ENCODE data around the gene STT3B. TPM values are rescaled to one million over a fixed set of nuclear protein-coding genes. Genes with fewer than 3 reads are reported as not detected.
"Not testable (repeated sequence)": the region's sequence is repeated elsewhere in the genome, so short reads cannot be mapped to it uniquely, and the experiment has no call there.

Gene STT3B
- polyA plus RNA-seq, 1 donor: 125 TPM

DNA sequence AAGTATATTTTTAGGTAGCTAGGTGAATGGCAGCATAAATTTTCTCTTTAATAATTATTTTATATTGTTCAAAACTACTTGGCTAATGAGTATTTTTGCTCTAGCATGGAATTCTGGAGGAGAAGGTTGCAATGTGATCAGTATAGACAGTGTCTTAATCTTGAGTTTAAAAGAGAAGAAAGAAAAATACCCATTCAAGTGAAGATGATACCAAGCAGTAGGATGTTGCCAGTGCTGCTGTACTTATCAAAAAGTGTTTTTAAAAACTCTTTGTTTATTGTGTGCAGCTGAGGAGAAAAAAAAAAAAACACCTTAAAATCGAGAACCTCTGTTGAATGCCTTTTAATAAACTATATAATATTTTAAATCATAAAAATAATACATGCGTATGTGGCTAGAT is 47.9 kb downstream of the STT3B start:
- Histone ChIP-seq H3K4me1 (ENCODE audit: control insufficient read depth, insufficient read depth, low read length) (no peaks in the 10 kb centered on the region), H3K27ac (ENCODE audit: low read length) (no peak overlapping the region), H3K36me3 (ENCODE audit: control insufficient read depth, insufficient read depth, low read length) (peaks cover 2% of the 10 kb centered on the region), H3K4me3 (ENCODE audit: low read length) (no peak overlapping the region), H3K27me3 (ENCODE audit: control insufficient read depth, insufficient read depth, low read length) (no peaks in the 10 kb centered on the region), H3K9me3 (ENCODE audit: control insufficient read depth, low read depth, low read length) (peaks cover 3% of the 10 kb centered on the region)
- no peak for DNase-seq
- no CpG with 5 or more reads among the region's 2 CpGs for WGBS (ENCODE audit: insufficient coverage, low lambda C conversion rate)

GRCh38 chr3:31581660-31582059 is 48.9 kb downstream of the STT3B start:
- H3K27me3 ChIP-seq (ENCODE audit: control insufficient read depth, insufficient read depth, low read length): no peaks in the 10 kb centered on the region
- no peak overlapping the region for H3K27ac ChIP-seq (ENCODE audit: low read length)
- H3K9me3 ChIP-seq (ENCODE audit: control insufficient read depth, low read depth, low read length): peaks cover 3% of the 10 kb centered on the region
- peaks cover 2% of the 10 kb centered on the region for H3K36me3 ChIP-seq (ENCODE audit: control insufficient read depth, insufficient read depth, low read length)
- no peak for DNase-seq
- H3K4me1 ChIP-seq (ENCODE audit: control insufficient read depth, insufficient read depth, low read length): no peaks in the 10 kb centered on the region
- no peak overlapping the region for H3K4me3 ChIP-seq (ENCODE audit: low read length)
- 100% methylated on average over 1 of the region's 2 CpGs for WGBS (ENCODE audit: insufficient coverage, low lambda C conversion rate)

GRCh38 chr3:31589228-31589627 is 56.5 kb downstream of the STT3B start:
- DNase-seq: no peak
- Histone ChIP-seq H3K4me3 (ENCODE audit: low read length) (no peak overlapping the region), H3K4me1 (ENCODE audit: control insufficient read depth, insufficient read depth, low read length) (no peaks in the 10 kb centered on the region), H3K27me3 (ENCODE audit: control insufficient read depth, insufficient read depth, low read length) (no peaks in the 10 kb centered on the region), H3K27ac (ENCODE audit: low read length) (no peak overlapping the region), H3K36me3 (ENCODE audit: control insufficient read depth, insufficient read depth, low read length) (peaks cover 15% of the 10 kb centered on the region), H3K9me3 (ENCODE audit: control insufficient read depth, low read depth, low read length) (peaks cover 6% of the 10 kb centered on the region)
- WGBS (ENCODE audit: insufficient coverage, low lambda C conversion rate): 90% methylated on average over 2 of the region's 2 CpGs

DNA sequence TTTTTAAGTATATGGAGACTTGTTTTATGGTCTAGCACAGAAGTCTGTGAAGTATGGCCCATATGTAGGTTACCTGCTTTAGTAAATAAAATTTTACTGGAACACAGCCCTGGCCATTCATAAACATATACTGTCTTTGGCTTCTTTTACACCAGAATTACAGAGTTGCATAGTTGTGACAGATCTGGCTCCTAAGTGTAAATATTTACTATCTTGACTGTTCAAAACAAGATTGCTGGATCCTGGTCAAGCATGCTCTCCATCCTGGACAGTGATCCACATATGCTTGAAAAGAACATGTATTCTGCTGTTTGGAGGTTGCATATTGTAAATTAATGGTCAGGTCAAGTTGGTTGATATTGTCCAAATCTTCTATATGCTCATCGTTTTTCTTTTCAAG is 57.9 kb downstream of the STT3B start:
- no peak for DNase-seq
- H3K9me3 ChIP-seq (ENCODE audit: control insufficient read depth, low read depth, low read length): peaks cover 5% of the 10 kb centered on the region
- no peak overlapping the region for H3K27ac ChIP-seq (ENCODE audit: low read length)
- no peaks in the 10 kb centered on the region for H3K27me3 ChIP-seq (ENCODE audit: control insufficient read depth, insufficient read depth, low read length)
- no CpG with 5 or more reads among the region's 1 CpG for WGBS (ENCODE audit: insufficient coverage, low lambda C conversion rate)
- no peak overlapping the region for H3K4me3 ChIP-seq (ENCODE audit: low read length)
- peaks cover 21% of the 10 kb centered on the region for H3K36me3 ChIP-seq (ENCODE audit: control insufficient read depth, insufficient read depth, low read length)
- H3K4me1 ChIP-seq (ENCODE audit: control insufficient read depth, insufficient read depth, low read length): no peaks in the 10 kb centered on the region

GRCh38 chr3:31592764-31593163 is 60.0 kb downstream of the STT3B start:
- H3K27ac ChIP-seq (ENCODE audit: low read length): no peak overlapping the region
- DNase-seq: peak; percentile 33 to 60

GRCh38 chr3:31596176-31596575 is 63.5 kb downstream of the STT3B start:
- WGBS (ENCODE audit: insufficient coverage, low lambda C conversion rate): no CpG with 5 or more reads among the region's 1 CpG
- peaks cover 14% of the 10 kb centered on the region for H3K36me3 ChIP-seq (ENCODE audit: control insufficient read depth, insufficient read depth, low read length)
- DNase-seq: no peak
- H3K9me3 ChIP-seq (ENCODE audit: control insufficient read depth, low read depth, low read length): no peaks in the 10 kb centered on the region
- no peak overlapping the region for H3K27ac ChIP-seq (ENCODE audit: low read length)
- H3K27me3 ChIP-seq (ENCODE audit: control insufficient read depth, insufficient read depth, low read length): no peaks in the 10 kb centered on the region
- no peaks in the 10 kb centered on the region for H3K4me1 ChIP-seq (ENCODE audit: control insufficient read depth, insufficient read depth, low read length)
- no peak overlapping the region for H3K4me3 ChIP-seq (ENCODE audit: low read length)

More at GRCh38 chr3:31592764-31593163, 60.0 kb downstream of the STT3B start:
- Histone ChIP-seq H3K4me1 (ENCODE audit: control insufficient read depth, insufficient read depth, low read length) (no peaks in the 10 kb centered on the region), H3K9me3 (ENCODE audit: control insufficient read depth, low read depth, low read length) (peaks cover 5% of the 10 kb centered on the region), H3K27me3 (ENCODE audit: control insufficient read depth, insufficient read depth, low read length) (no peaks in the 10 kb centered on the region), H3K36me3 (ENCODE audit: control insufficient read depth, insufficient read depth, low read length) (peaks cover 18% of the 10 kb centered on the region), H3K4me3 (ENCODE audit: low read length) (no peak overlapping the region)
- WGBS (ENCODE audit: insufficient coverage, low lambda C conversion rate): no CpG with 5 or more reads among the region's 2 CpGs

- Histone ChIP-seq H3K4me3 (ENCODE audit: low read length) (no peak overlapping the region), H3K27ac (ENCODE audit: low read length) (no peak overlapping the region), H3K9me3 (ENCODE audit: control insufficient read depth, low read depth, low read length) (no peaks in the 10 kb centered on the region), H3K27me3 (ENCODE audit: control insufficient read depth, insufficient read depth, low read length) (no peaks in the 10 kb centered on the region), H3K4me1 (ENCODE audit: control insufficient read depth, insufficient read depth, low read length) (no peaks in the 10 kb centered on the region), H3K36me3 (ENCODE audit: control insufficient read depth, insufficient read depth, low read length) (peaks cover 8% of the 10 kb centered on the region)
- WGBS (ENCODE audit: insufficient coverage, low lambda C conversion rate): 100% methylated on average over 3 of the region's 3 CpGs
- DNase-seq: no peak
These were observed 67.7 kb downstream of the STT3B start for GRCh38 chr3:31600431-31600830.

DNA sequence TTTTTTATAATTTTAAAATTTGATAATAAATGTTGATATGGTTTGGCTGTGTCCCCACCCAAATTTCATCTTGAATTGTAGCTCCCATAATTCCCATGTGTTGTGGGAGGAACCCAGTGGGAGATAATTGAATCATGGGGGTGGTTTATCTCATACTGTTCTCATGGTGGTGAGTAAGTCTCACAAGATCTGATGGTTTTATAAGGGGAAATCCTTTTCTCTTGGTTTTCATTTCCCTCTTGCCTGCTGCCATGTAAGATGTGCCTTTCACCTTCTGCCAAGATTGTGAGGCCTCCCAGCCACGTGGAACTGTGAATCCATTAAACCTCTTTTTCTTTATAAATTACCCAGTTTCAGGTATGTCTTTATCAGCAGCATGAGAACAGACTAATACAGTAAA is 72.6 kb downstream of the STT3B start:
- not testable (repeated sequence) for H3K4me1 ChIP-seq (ENCODE audit: control insufficient read depth, insufficient read depth, low read length); DNase-seq; H3K4me3 ChIP-seq (ENCODE audit: low read length); H3K9me3 ChIP-seq (ENCODE audit: control insufficient read depth, low read depth, low read length); H3K27me3 ChIP-seq (ENCODE audit: control insufficient read depth, insufficient read depth, low read length); H3K27ac ChIP-seq (ENCODE audit: low read length)
- WGBS (ENCODE audit: insufficient coverage, low lambda C conversion rate): no CpG with 5 or more reads among the region's 1 CpG
- peaks cover 29% of the 10 kb centered on the region for H3K36me3 ChIP-seq (ENCODE audit: control insufficient read depth, insufficient read depth, low read length)

- Histone ChIP-seq H3K27ac (ENCODE audit: low read length) (no peak overlapping the region), H3K4me1 (ENCODE audit: control insufficient read depth, insufficient read depth, low read length) (no peaks in the 10 kb centered on the region), H3K9me3 (ENCODE audit: control insufficient read depth, low read depth, low read length) (peaks cover 6% of the 10 kb centered on the region), H3K36me3 (ENCODE audit: control insufficient read depth, insufficient read depth, low read length) (peaks cover 25% of the 10 kb centered on the region), H3K27me3 (ENCODE audit: control insufficient read depth, insufficient read depth, low read length) (no peaks in the 10 kb centered on the region), H3K4me3 (ENCODE audit: low read length) (no peak overlapping the region)
- no peak for DNase-seq
- no CpG with 5 or more reads among the region's 4 CpGs for WGBS (ENCODE audit: insufficient coverage, low lambda C conversion rate)
These were observed 73.7 kb downstream of the STT3B start for GRCh38 chr3:31606453-31606852.

DNA sequence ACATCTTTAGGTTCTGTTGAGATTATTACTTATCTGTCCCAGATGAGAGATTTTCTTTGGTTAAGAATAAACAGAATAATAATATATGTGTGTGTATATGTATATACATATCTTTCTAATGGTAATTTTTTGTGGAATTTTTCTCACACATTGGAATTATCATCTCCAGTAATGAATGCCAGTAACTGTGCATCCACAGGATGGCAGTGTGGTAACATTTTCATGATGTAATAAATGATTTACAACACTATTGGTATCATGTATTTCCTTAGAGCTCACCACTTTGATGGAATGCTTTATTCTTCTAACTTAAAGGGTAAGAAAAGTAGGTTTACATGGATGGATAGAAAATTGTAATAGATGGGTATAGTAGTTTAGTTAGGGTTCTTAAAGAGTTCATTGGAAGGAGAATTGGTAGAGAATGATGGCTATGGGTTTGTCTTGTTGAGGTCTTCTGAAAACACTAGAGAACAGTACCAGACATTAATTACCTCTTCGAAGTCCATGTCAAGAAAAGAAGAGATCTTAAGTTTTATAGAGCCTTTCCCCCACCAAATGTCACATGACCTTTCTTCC is 78.1 kb downstream of the STT3B start:
- H3K27me3 ChIP-seq (ENCODE audit: control insufficient read depth, insufficient read depth, low read length): no peaks in the 10 kb centered on the region
- WGBS (ENCODE audit: insufficient coverage, low lambda C conversion rate): no CpG with 5 or more reads among the region's 1 CpG
- peak; percentile 6 to 41 for DNase-seq

DNA sequence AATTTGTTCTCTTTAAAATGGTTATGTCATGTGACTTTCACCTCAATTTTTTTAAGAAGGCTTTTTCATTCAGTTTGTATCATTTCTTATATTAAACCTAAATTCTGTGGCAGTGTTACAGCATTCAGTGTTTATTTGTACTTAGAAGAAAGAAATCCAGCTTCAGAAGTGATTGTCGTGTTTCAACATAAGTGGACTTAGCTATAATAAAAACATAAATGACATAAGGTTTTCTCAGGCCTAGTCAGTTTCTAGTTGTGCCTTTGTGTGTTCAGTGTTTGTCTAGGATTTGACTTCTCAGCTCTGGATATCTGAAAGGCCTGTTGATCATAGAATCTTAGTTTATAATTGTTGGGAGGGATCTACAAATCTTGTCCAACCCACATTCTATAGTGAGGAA is 80.5 kb downstream of the STT3B start:
- peak overlapping the region; percentile 30 for H3K27ac ChIP-seq (ENCODE audit: low read length)
- no peaks in the 10 kb centered on the region for H3K4me1 ChIP-seq (ENCODE audit: control insufficient read depth, insufficient read depth, low read length)
- peaks cover 3% of the 10 kb centered on the region for H3K36me3 ChIP-seq (ENCODE audit: control insufficient read depth, insufficient read depth, low read length)
- no peak overlapping the region for H3K4me3 ChIP-seq (ENCODE audit: low read length)
- H3K9me3 ChIP-seq (ENCODE audit: control insufficient read depth, low read depth, low read length): no peaks in the 10 kb centered on the region
- peak; percentile 8 to 49 for DNase-seq
- no CpG with 5 or more reads among the region's 1 CpG for WGBS (ENCODE audit: insufficient coverage, low lambda C conversion rate)
- no peaks in the 10 kb centered on the region for H3K27me3 ChIP-seq (ENCODE audit: control insufficient read depth, insufficient read depth, low read length)

More for the DNA sequence above, 78.1 kb downstream of the STT3B start:
- H3K36me3 ChIP-seq (ENCODE audit: control insufficient read depth, insufficient read depth, low read length): peaks cover 18% of the 10 kb centered on the region
- no peak overlapping the region for H3K4me3 ChIP-seq (ENCODE audit: low read length)
- H3K27ac ChIP-seq (ENCODE audit: low read length): no peak overlapping the region
- H3K4me1 ChIP-seq (ENCODE audit: control insufficient read depth, insufficient read depth, low read length): no peaks in the 10 kb centered on the region
- peaks cover 6% of the 10 kb centered on the region for H3K9me3 ChIP-seq (ENCODE audit: control insufficient read depth, low read depth, low read length)
